ENCODE data around the gene TUBB4A. TPM values are rescaled to one million over a fixed set of nuclear protein-coding genes. Genes with fewer than 3 reads are reported as not detected.

The TUBB4A gene
- polyA plus RNA-seq, 1 donor from 2014 or later: 17.8 TPM

GRCh38 chr19:6539514-6539913 is 37.4 kb upstream of the TUBB4A start:
- H3K4me2 ChIP-seq (ENCODE audit: low read length): no peak overlapping the region
- no peak overlapping the region for H3K9ac ChIP-seq (ENCODE audit: low read length)
- no peak overlapping the region for H2AFZ ChIP-seq (ENCODE audit: low read depth, low read length)
- no peaks in the 10 kb centered on the region for H4K20me1 ChIP-seq (ENCODE audit: insufficient read depth)
- no peak for TF ChIP-seq TAF1 (IDR thresholded peaks at IDR 0.05; ENCODE audit: low read depth)
- no peak for TF ChIP-seq SMC3 (conservative IDR thresholded peaks at IDR 0.05; ENCODE audit: poor library complexity)
- TF ChIP-seq CTCF (IDR thresholded peaks at IDR 0.05; ENCODE audit: poor library complexity, severe bottlenecking): no peak
- TF ChIP-seq POLR2AphosphoS5 (IDR thresholded peaks at IDR 0.05): no peak
- TF ChIP-seq RAD21 (conservative IDR thresholded peaks at IDR 0.05): no peak
- no peak for TF ChIP-seq EP300 (conservative IDR thresholded peaks at IDR 0.05; ENCODE audit: poor library complexity, severe bottlenecking)
- TF ChIP-seq MXI1 (conservative IDR thresholded peaks at IDR 0.05; ENCODE audit: poor library complexity, severe bottlenecking): no peak
- no peaks in the 10 kb centered on the region for H3K79me2 ChIP-seq (replicated peaks; ENCODE audit: insufficient read depth, low read length)
- no peak overlapping the region for H3K27ac ChIP-seq (ENCODE audit: low read length)
- H3K4me3 ChIP-seq (ENCODE audit: low read length): no peak overlapping the region
- H3K27me3 ChIP-seq (ENCODE audit: insufficient read depth, low read depth, low read length): no peaks in the 10 kb centered on the region
- no peaks in the 10 kb centered on the region for H3K9me2 ChIP-seq (ENCODE audit: insufficient read depth, low read length)
- H3K9me3 ChIP-seq (ENCODE audit: low read length): no peaks in the 10 kb centered on the region
- no peaks in the 10 kb centered on the region for H3F3A ChIP-seq (ENCODE audit: insufficient read depth, low read length, poor library complexity, severe bottlenecking)
- no peaks in the 10 kb centered on the region for H3K36me3 ChIP-seq (ENCODE audit: insufficient read depth, low read length)

GRCh38 chr19:6535558-6536137 is 33.5 kb upstream of the TUBB4A start:
- Histone ChIP-seq H3K4me3 (ENCODE audit: low read length) (no peak overlapping the region), H3K9me3 (ENCODE audit: low read length) (no peaks in the 10 kb centered on the region), H3K9ac (ENCODE audit: low read length) (no peak overlapping the region), H3K27ac (ENCODE audit: low read length) (no peak overlapping the region), H3K36me3 (ENCODE audit: insufficient read depth, low read length) (no peaks in the 10 kb centered on the region), H3K79me2 (replicated peaks; ENCODE audit: insufficient read depth, low read length) (no peaks in the 10 kb centered on the region), H2AFZ (ENCODE audit: low read depth, low read length) (no peak overlapping the region), H3K27me3 (ENCODE audit: insufficient read depth, low read depth, low read length) (peaks cover 27% of the 10 kb centered on the region), H3F3A (ENCODE audit: insufficient read depth, low read length, poor library complexity, severe bottlenecking) (no peaks in the 10 kb centered on the region), H3K9me2 (ENCODE audit: insufficient read depth, low read length) (no peaks in the 10 kb centered on the region), H3K4me2 (ENCODE audit: low read length) (no peak overlapping the region), H4K20me1 (ENCODE audit: insufficient read depth) (no peaks in the 10 kb centered on the region)
- TF ChIP-seq REST (IDR thresholded peaks at IDR 0.05; ENCODE audit: borderline replicate concordance) (no peak), CTCF (IDR thresholded peaks at IDR 0.05; ENCODE audit: poor library complexity, severe bottlenecking) (no peak), SMC3 (conservative IDR thresholded peaks at IDR 0.05; ENCODE audit: poor library complexity) (no peak), MXI1 (conservative IDR thresholded peaks at IDR 0.05; ENCODE audit: poor library complexity, severe bottlenecking) (no peak), EZH2 (IDR thresholded peaks at IDR 0.05; ENCODE audit: borderline replicate concordance, insufficient read depth, low read length, poor library complexity, severe bottlenecking) (no peak), POLR2AphosphoS5 (IDR thresholded peaks at IDR 0.05) (no peak), EP300 (conservative IDR thresholded peaks at IDR 0.05; ENCODE audit: poor library complexity, severe bottlenecking) (no peak), RAD21 (conservative IDR thresholded peaks at IDR 0.05) (no peak), TAF1 (IDR thresholded peaks at IDR 0.05; ENCODE audit: low read depth) (no peak)

All from neural cell (in vitro differentiated cells).